Activated CD4-positive, alpha-beta T cell treated with anti-CD3 and anti-CD28 coated beads for 36 hours (primary cell): ENCODE data around the gene ZNF484. TPM values are rescaled to one million over a fixed set of nuclear protein-coding genes. Genes with fewer than 3 reads are reported as not detected.
A peak's percentile ranks its signal among the peaks of the same experiment; 100 is the strongest.
"Not testable (repeated sequence)": the region's sequence is repeated elsewhere in the genome, so short reads cannot be mapped to it uniquely, and the experiment has no call there.

Experiments used
- ATAC-seq: fragments of 200-7000 bp; cut with Tn5 transposase; one replicate; pipeline ENCODE4 v1.10.0; 2021; ENCODE audit warnings: mild to moderate bottlenecking, moderate library complexity
- CTCF ChIA-PET: fragments of 350-600 bp; sonication (Branson Sonifier 250); formaldehyde crosslinking; loops from one replicate; lab custom pipeline; 2021; ENCODE audit warnings: antibody characterized with exemption; lab: Charles Lee
- POLR2A ChIA-PET: fragments of 350-600 bp; sonication (Branson Sonifier 250); formaldehyde crosslinking; loops from one replicate; lab custom pipeline; 2021; ENCODE audit warnings: antibody characterized with exemption, inconsistent platforms; lab: Charles Lee
- DNase-seq: peaks from one replicate; pipeline ENCODE4 v3.0.0-alpha.2; 2020
- H3K27ac Mint-ChIP-seq: one replicate; pipeline ENCODE4 v1.8.0; 2021; ENCODE audit warnings: mixed read lengths
- H3K27me3 Mint-ChIP-seq: one replicate; pipeline ENCODE4 v1.8.0; 2021; ENCODE audit warnings: mixed read lengths
- H3K36me3 Mint-ChIP-seq: one replicate; pipeline ENCODE4 v1.8.0; 2021; ENCODE audit warnings: low read depth, mixed read lengths
- H3K4me1 Mint-ChIP-seq: one replicate; pipeline ENCODE4 v1.8.0; 2021; ENCODE audit warnings: mixed read lengths
- H3K4me3 Mint-ChIP-seq: one replicate; pipeline ENCODE4 v1.8.0; 2021; ENCODE audit warnings: mild to moderate bottlenecking, moderate library complexity, mixed read lengths
- H3K9me3 Mint-ChIP-seq: one replicate; pipeline ENCODE4 v1.8.0; 2021; ENCODE audit warnings: low read depth, mixed read lengths
- intact Hi-C, 2 experiments: fragments of 100-400 bp; cut with DNase I in 1 of 2; cut with micrococcal nuclease in 1 of 2; formaldehyde crosslinking; loops; one replicate each; pipeline versions ENCODE4 v1.14.2 to v1.15.1; 2022 to 2024; cut with DNase I, micrococcal nuclease
- total RNA-seq, 2 experiments: library from RNA; stranded (reverse); gene quantifications; one replicate each; pipeline ENCODE4 v1.2.3, GENCODE V29; 2021

The ZNF484 gene
- total RNA-seq, 2 experiments from 2014 or later = 7.2 to 9.8 TPM

DNA sequence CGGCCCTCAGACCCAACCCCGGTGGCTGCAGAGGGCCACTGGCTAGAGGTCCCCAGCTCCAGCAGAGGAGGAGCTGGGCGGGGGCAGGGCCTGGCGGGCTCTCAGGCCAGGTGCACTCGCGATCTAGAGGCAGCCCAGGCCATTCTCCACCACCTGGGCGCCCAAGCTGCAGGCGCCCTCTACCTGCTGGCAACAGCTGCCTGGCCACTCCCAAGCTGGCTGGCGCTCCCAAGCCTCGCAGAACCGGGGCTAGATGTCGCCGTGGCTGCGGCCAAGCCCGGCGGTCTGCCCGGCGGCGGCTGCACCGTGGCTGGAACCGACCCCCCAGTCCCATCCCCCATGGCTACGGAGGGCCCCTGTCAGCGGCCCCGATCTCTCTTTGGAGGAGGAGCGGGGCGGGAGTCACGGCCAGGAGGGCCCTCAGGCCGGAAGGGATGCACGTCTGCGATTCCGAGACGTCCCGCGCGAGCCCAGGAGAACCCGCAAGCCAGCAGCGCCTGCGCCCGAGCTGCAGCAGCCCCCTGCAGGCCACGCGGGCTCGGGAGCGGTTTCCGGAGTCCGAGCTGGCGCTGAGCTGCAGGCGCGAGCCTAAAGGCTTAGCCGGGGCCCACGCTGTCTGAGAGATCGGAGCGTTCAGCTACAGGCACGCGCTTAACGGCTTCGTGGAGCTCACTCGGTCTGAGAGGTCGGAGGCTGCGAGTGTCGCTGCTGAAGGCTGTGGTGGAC is 68.9 kb downstream of the ZNF484 start:
- Mint-ChIP-seq H3K36me3 (no peaks in the 10 kb centered on the region), H3K27ac (peak overlapping the region; percentile 72), H3K4me1 (peaks cover 5% of the 10 kb centered on the region), H3K4me3 (peak overlapping the region; percentile 75), H3K9me3 (no peaks in the 10 kb centered on the region), H3K27me3 (peaks cover 46% of the 10 kb centered on the region)
- peak; percentile 57 for ATAC-seq
- ChIA-PET CTCF (interaction anchor here (0.7 to 1.1 kb wide), 5 partner anchors 12 to 1121 kb away, joined by 3 to 5 read pairs (median 3); no protein-coding TSS in a partner anchor), POLR2A (no interaction called here)
- DNase-seq = peak; percentile 82
- intact Hi-C loops = loop anchor here in 1 of 2 experiments (1.0 to 5.0 kb wide), 2 partner anchors 44 to 92 kb away; no protein-coding TSS in a partner anchor

DNA sequence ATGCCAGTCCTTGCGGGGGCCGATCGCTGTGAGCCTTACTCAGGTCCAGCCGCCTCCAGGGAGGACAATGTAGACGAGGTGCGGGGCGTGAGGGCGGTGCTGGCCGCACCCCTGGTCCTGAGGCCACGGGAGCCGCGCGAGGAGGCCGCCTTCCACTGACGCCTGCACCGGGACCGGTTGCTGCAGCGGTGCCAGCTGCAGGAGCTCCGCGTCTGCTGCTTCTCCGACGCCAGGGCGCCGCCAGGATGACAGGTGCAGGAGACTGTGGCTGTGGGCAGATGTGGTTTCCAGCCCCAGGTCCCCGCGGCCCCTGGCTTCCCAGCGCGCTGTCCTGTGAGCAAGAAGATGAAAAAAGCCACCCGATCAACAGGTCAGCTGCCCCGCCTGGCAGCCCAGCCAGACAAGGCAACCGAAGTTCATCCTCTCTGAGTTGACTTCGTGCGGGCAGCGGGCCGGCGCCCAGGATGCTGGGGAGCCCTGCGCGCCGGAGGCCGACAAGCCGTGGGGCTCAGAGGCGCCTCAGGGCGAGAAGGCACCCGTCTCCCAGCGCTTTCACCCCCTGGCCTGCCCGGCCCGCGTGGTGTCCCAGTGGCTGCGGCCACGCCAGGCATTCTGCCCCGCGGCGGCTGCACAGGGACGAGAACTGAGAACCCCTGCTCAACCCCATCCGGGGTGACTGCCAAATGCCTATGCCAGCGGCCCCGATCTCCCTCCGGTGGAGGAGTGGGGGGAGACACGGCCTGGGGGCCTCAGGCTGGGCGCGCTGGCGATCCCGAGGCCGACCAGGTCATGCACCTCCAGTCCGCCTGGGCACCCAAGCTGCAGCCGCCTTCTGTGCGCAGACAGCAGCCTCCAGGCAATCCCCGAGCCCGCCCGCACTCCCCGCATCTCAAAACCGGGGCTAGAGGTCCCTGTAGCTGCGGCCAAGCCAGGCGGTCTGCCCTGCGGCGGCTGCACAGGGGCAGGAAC is 69.8 kb downstream of the ZNF484 start:
- DNase-seq (peak; percentile 60), ATAC-seq (peak; percentile 18)
- Mint-ChIP-seq H3K36me3 (no peaks in the 10 kb centered on the region), H3K27ac (no peak overlapping the region), H3K27me3 (peaks cover 41% of the 10 kb centered on the region), H3K4me1 (peaks cover 5% of the 10 kb centered on the region), H3K4me3 (peak overlapping the region; percentile 22), H3K9me3 (no peaks in the 10 kb centered on the region)
- intact Hi-C loops = loop anchor here in 1 of 2 experiments (5.0 kb wide), 1 partner anchor 91 kb away; no protein-coding TSS in a partner anchor
- CTCF ChIA-PET = interaction anchor here (0.6 to 1.0 kb wide), 6 partner anchors 13 to 1122 kb away, joined by 3 to 4 read pairs (median 3); no protein-coding TSS in a partner anchor
- POLR2A ChIA-PET = no interaction called here

DNA sequence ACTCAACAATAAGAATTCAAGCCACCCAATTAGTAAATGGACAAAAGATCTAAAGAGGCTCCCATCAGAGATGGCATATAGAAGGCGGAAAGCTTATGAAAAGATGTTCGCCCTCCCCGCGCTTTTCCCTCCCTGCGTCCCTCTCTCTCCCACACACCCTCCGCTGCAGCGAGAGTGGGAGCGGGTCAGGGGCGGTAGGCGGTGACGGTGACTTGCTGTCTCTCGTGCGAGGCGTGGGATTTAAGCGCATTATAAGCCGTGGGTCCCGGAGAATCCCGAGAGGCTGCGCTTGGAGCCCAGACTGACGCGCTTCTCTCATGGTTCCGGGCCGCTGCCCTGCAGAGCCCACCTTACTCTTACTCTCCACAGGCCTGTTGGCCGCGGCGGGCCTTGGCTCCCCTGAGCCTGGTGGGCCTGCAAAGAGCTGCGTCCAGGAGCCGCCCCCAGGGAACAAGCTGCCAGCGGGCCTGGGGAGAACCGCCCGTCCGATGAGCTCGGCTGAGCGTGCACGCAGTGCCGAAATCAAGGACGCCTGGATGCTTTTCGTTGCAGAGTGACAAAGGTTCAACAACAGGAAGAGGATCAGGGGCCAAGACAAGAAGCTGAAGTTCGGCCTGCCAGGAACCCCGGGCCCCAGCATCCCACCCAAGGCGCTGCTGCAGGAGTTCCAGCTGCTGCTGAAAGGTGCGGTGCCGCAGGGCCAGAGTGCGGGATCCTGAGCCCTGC is 70.6 kb downstream of the ZNF484 start:
- no peaks in the 10 kb centered on the region for H3K36me3 Mint-ChIP-seq
- ChIA-PET POLR2A (interaction anchor here (0.6 kb wide), 1 partner anchor 278 kb away, joined by 5 read pairs; no protein-coding TSS in a partner anchor), CTCF (interaction anchor here (0.6 to 0.7 kb wide), 4 partner anchors 36 to 590 kb away, joined by 3 to 4 read pairs (median 4); no protein-coding TSS in a partner anchor)
- no peak overlapping the region for H3K27ac Mint-ChIP-seq
- H3K4me3 Mint-ChIP-seq = no peak overlapping the region
- no peak for DNase-seq
- intact Hi-C loops = loop anchor here in 1 of 2 experiments (5.0 kb wide), 1 partner anchor 90 kb away; no protein-coding TSS in a partner anchor
- H3K27me3 Mint-ChIP-seq = peaks cover 40% of the 10 kb centered on the region
- H3K4me1 Mint-ChIP-seq = peaks cover 5% of the 10 kb centered on the region
- no peaks in the 10 kb centered on the region for H3K9me3 Mint-ChIP-seq
- no peak for ATAC-seq

DNA sequence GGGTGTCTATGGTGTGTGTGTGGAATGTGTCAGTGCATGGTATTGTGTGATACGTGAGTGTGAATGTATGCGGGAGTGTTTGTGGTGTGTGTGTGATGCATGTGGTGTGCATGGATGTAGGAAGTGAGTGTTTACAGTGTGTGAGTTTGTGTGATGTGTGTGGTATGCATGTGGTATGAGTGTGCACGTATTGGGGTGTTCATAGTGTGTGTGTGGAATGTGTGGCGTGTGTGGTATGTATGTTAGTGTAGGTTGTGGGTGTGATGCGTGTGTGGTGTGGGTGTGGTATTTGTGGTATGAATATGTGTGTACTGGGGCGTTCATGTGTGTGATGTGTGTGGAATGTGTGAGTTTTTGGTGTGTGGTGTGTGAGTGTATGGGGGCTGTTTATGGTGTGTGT is 73.1 kb downstream of the ZNF484 start:
- peak; percentile 20 for ATAC-seq
- Mint-ChIP-seq H3K27ac (no peak overlapping the region), H3K4me1 (peaks cover 5% of the 10 kb centered on the region), H3K9me3 (no peaks in the 10 kb centered on the region), H3K27me3 (peaks cover 28% of the 10 kb centered on the region), H3K4me3 (no peak overlapping the region), H3K36me3 (no peaks in the 10 kb centered on the region)
- DNase-seq = no peak
- POLR2A ChIA-PET = no interaction called here
- CTCF ChIA-PET = no interaction called here
- intact Hi-C loops = loop anchor here in 1 of 2 experiments (5.0 kb wide), 1 partner anchor 87 kb away; no protein-coding TSS in a partner anchor

DNA sequence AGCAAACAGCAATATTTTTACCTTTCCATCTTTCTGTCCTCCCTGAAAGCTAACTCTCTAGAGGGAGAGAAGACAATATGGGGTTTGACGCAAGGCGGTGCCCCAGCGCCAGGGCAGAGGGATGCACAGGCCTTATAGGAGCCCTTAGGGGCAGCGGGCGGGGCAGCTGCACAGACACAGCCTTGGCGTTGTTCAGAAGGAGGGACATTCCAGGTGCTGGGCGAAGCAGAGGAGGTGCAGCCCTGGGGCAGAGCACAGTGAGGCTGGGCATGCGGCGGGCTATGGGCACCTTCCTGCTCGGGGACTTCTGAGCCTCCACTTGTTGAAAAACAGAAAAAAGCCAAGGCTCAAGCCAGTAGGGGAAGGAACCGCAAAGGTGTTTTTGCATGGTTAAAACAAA is 79.5 kb downstream of the ZNF484 start:
- POLR2A ChIA-PET = no interaction called here
- no peak for ATAC-seq
- intact Hi-C loops = no loop called here
- Mint-ChIP-seq H3K4me3 (no peak overlapping the region), H3K27me3 (peaks cover 17% of the 10 kb centered on the region), H3K4me1 (no peaks in the 10 kb centered on the region), H3K36me3 (no peaks in the 10 kb centered on the region), H3K9me3 (no peaks in the 10 kb centered on the region), H3K27ac (no peak overlapping the region)
- CTCF ChIA-PET = no interaction called here
- no peak for DNase-seq

DNA sequence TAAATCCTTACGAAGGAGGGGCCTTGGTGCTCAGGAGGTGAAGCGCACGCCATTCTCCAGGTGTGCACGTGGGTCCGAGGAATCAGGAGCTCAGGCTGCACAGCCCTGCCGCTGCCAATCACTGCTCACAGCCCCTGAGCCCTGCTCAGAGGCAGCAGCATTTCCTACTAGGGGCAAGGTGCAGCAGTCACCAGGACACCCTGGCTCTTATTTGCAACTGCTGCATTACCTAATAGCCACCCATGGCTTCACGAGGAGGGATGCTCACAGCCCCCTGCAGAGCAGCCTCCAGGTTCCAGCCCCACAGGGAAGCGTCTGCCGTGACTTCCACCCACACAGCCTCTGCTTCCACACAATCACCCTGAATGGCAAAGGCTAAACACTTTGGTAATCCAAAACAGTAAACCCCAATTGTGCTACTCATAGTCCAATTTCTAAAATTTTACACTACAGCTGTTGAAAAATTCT is 81.5 kb downstream of the ZNF484 start:
- H3K4me1 Mint-ChIP-seq, H3K27ac Mint-ChIP-seq, intact Hi-C loops, ATAC-seq, DNase-seq, POLR2A ChIA-PET, H3K4me3 Mint-ChIP-seq, H3K36me3 Mint-ChIP-seq, H3K9me3 Mint-ChIP-seq: not testable (repeated sequence)
- CTCF ChIA-PET = interaction anchor here (0.6 to 1.4 kb wide), 3 partner anchors 161 to 657 kb away, joined by 3 read pairs; no protein-coding TSS in a partner anchor
- peaks cover 17% of the 10 kb centered on the region for H3K27me3 Mint-ChIP-seq

DNA sequence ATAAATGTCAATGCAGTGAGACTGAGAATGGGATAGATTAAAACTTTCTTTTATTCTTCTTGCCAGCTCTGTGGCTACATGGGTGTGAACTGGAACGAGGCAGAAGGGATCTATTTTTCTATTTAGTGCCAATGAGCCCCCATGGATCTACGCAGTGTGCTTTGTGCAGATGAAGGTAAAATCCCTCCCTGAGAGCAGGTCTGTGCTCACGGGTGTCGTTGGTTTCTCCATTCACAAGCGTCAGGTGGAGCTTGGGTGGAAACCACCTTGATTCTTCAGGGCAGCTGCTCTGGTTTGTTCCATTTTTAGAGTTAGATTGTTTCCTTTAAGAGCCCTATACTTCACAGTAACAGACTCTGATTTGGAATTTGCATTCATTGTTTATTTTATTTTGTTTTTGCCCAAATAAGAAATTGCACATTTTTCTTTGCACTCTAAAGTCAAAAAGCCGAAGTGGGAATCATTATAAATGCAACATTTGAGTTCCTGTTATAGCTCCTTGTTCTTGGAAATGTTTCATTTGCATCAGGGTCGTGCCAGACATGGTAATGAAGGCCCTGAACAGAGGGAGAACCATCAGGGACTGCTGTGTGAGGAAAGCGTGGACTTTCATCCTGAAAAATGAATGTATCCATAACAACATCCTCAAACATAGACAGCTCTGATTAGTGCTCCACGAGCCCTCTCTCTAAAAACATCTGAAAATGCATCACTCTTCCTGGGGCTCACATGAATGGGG is 82.1 kb downstream of the ZNF484 start:
- CTCF ChIA-PET = interaction anchor here (0.6 to 1.2 kb wide), 2 partner anchors 160 to 191 kb away, joined by 3 read pairs; no protein-coding TSS in a partner anchor

More for the DNA sequence above, 82.1 kb downstream of the ZNF484 start:
- H3K36me3 Mint-ChIP-seq = no peaks in the 10 kb centered on the region
- H3K9me3 Mint-ChIP-seq = no peaks in the 10 kb centered on the region
- ATAC-seq (no peak), DNase-seq (no peak)
- H3K4me3 Mint-ChIP-seq = no peak overlapping the region
- peaks cover 7% of the 10 kb centered on the region for H3K4me1 Mint-ChIP-seq
- H3K27me3 Mint-ChIP-seq = peaks cover 17% of the 10 kb centered on the region
- POLR2A ChIA-PET = no interaction called here
- H3K27ac Mint-ChIP-seq = no peak overlapping the region
- intact Hi-C loops = no loop called here

Other genes starting within 250 kb of the ZNF484 start
- 10 to 100 TPM in 1 of 2 experiments, 1 to 10 TPM in 1; 9.9 to 12.2 TPM for gene IPPK, start 207.9 kb downstream of the ZNF484 start, total RNA-seq
- 10 to 100 TPM; 13.3 to 14.2 TPM for gene BICD2, start 113.2 kb downstream of the ZNF484 start, total RNA-seq
- gene FGD3, start 69.5 kb upstream of the ZNF484 start, total RNA-seq = 10 to 100 TPM; 41.8 to 66.7 TPM
- 10 to 100 TPM; 51.4 to 57.9 TPM for gene SUSD3, start 180.7 kb upstream of the ZNF484 start, total RNA-seq
- gene CARD19, start 218.2 kb upstream of the ZNF484 start, total RNA-seq = 10 to 100 TPM; 39.6 to 44.4 TPM